Head of caudate nucleus (tissue), 42 donors: ENCODE measurements around the gene WNT9A.

Experiments used
- DNase-seq, 42 donors: peaks; one replicate each; pipeline versions ENCODE4 v3.0.0 to v3.0.0-alpha.2; 2020 to 2021; ENCODE audit warnings: mixed read lengths in 7 of 42
- intact Hi-C: fragments of 100-400 bp; cut with DNase I; formaldehyde crosslinking; loops from one replicate; pipeline ENCODE4 v1.15.0; 2022

The WNT9A gene

GRCh38 chr1:227944090-227944930 lies 3.4 kb downstream of the WNT9A start:
- DNase-seq, result peak in 10 of 42 donors; percentile 2 to 45 (median 20)
- intact Hi-C loops, result loop anchor here (10.0 kb wide), 1 partner anchor 460 kb away; no protein-coding TSS in a partner anchor

GRCh38 chr1:227943381-227944089 lies 4.2 kb downstream of the WNT9A start:
- peak in 10 of 42 donors; percentile 4 to 31 (median 8) for DNase-seq
- intact Hi-C loops, result loop anchor here (10.0 kb wide), 1 partner anchor 459 kb away; no protein-coding TSS in a partner anchor

GRCh38 chr1:227942716-227943261 lies 4.9 kb downstream of the WNT9A start:
- intact Hi-C loops, result loop anchor here (10.0 kb wide), 1 partner anchor 458 kb away; no protein-coding TSS in a partner anchor

GRCh38 chr1:227942021-227942715 lies 5.6 kb downstream of the WNT9A start:
- intact Hi-C loops, result loop anchor here (10.0 kb wide), 1 partner anchor 457 kb away; no protein-coding TSS in a partner anchor
- DNase-seq, result peak in 13 of 42 donors; percentile 6 to 42 (median 13)

More at GRCh38 chr1:227942716-227943261, 4.9 kb downstream of the WNT9A start:
- DNase-seq, result peak in 11 of 42 donors; percentile 5 to 17 (median 8)

GRCh38 chr1:227941509-227942020 lies 6.2 kb downstream of the WNT9A start:
- intact Hi-C loops, result loop anchor here (10.0 kb wide), 1 partner anchor 457 kb away; no protein-coding TSS in a partner anchor
- peak in 15 of 42 donors; percentile 1 to 41 (median 10) for DNase-seq

- intact Hi-C loops, result loop anchor here (10.0 kb wide), 1 partner anchor 456 kb away; no protein-coding TSS in a partner anchor
Measured at GRCh38 chr1:227940791-227941241, 6.9 kb downstream of the WNT9A start.

GRCh38 chr1:227939791-227940771 lies 7.7 kb downstream of the WNT9A start:
- DNase-seq, result peak in 16 of 42 donors; percentile 0 to 34 (median 10)
- intact Hi-C loops, result loop anchor here (10.0 kb wide), 1 partner anchor 455 kb away; no protein-coding TSS in a partner anchor

More at GRCh38 chr1:227940791-227941241, 6.9 kb downstream of the WNT9A start:
- DNase-seq, result peak in 18 of 42 donors; percentile 2 to 37 (median 8)

- peak in 13 of 42 donors; percentile 1 to 39 (median 10) for DNase-seq
- intact Hi-C loops, result no loop called here
Measured at GRCh38 chr1:227938911-227939790, 8.6 kb downstream of the WNT9A start.

- peak in 1 of 42 donors; percentile 3 for DNase-seq
- intact Hi-C loops, result no loop called here
Measured at GRCh38 chr1:227938276-227938675, 9.5 kb downstream of the WNT9A start.

GRCh38 chr1:227937838-227938145 lies 9.9 kb downstream of the WNT9A start:
- intact Hi-C loops, result no loop called here
- DNase-seq, result peak in 1 of 42 donors; percentile 1

GRCh38 chr1:227937031-227937837 lies 10.5 kb downstream of the WNT9A start:
- intact Hi-C loops, result no loop called here
- DNase-seq, result peak in 4 of 42 donors; percentile 0 to 15 (median 11)

GRCh38 chr1:227935826-227936225 lies 11.9 kb downstream of the WNT9A start:
- peak in 1 of 42 donors; percentile 6 for DNase-seq
- intact Hi-C loops, result no loop called here

GRCh38 chr1:227934476-227935313 lies 13.0 kb downstream of the WNT9A start:
- intact Hi-C loops, result no loop called here

GRCh38 chr1:227929751-227930472 lies 17.8 kb downstream of the WNT9A start:
- DNase-seq, result no peak
- intact Hi-C loops, result no loop called here

More at GRCh38 chr1:227934476-227935313, 13.0 kb downstream of the WNT9A start:
- DNase-seq, result peak in 1 of 42 donors; percentile 1
